ENCODE results near the gene HSPB1.
"Not testable (repeated sequence)": the region's sequence is repeated elsewhere in the genome, so short reads cannot be mapped to it uniquely, and the experiment has no call there.

Gene HSPB1

DNA sequence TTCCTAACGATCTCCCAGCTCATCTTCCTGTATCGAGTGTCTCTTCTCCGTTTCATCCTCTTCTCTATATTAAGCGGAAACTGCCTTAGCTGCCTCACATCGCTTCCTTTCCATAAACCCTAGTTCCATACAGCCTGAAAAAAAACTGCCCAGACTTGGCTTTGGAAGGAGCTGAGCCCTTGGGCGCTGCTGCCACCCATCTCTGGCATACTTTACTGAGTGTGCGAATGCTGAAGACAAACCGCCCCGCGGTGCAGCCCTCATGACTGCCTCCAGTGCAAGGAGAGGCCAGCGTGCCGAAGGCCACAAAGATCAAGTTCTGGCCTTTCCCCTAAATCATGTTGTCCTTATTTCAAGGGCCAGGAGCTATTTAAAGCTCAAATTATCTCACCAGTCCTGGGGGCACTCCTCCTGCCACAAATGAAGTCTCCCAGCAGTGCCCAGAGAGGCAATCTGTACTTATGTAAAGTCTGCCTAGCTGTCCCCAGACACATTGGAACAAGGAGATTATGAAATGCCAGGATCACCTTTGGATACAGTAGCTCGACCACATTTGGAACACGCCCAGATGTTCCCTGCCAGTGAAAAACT is 31.1 kb downstream of the HSPB1 start:
- ATAC-seq (no peak), DNase-seq (no peak)

DNA sequence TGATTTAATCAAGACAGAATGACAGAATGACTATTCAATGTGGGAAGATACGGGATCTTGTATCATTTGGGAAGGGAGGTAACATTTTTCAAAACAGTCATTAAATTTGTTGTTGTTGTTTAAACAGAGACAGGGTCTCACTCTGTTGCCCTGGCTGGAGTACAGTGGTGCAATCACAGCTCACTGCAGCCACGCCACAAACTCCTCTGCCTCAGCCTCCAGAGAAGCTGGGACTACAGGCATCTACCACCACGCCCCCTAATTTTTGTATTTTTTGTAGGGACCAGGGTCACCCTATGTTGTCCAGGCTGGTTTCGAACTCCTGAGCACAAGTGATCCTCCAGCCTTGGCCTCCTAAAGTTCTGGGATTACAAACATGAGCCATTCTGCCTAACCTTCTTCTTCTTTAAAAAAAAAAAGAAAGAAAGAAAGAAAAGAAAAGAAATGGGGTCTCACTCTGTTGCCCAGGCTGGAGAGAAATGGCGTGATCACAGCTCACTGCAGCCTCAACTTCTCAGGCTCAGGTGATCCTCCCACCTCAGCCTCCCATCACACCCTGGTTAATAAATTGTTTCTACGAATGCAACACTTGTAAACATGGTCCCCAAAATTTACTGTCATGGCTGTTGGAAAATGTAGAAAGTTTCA is 32.0 kb downstream of the HSPB1 start:
- no peak for DNase-seq
- no peak for ATAC-seq

DNA sequence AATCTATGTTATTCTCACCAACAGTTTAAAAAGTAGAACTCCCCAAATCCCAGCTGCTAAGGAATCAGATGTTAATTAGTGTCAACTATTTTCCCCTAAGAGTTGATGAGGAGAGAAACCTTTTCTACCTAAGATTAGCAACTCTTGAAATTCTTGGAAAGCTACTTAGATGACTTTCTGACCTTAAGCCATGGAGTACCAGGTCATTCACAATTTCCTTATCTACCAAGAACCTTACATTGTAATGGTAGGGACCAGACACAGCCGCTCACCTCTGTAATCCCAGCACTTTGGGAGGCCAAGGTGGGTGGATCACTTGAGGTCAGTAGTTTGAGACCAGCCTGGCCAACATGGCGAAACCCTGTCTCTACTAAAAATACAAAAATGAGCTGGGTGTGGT is 32.9 kb downstream of the HSPB1 start:
- DNase-seq, ATAC-seq: not testable (repeated sequence)

- no peak for DNase-seq
- ATAC-seq: no peak
Observed at GRCh38 chr7:76336094-76336493, 33.6 kb downstream of the HSPB1 start.

DNA sequence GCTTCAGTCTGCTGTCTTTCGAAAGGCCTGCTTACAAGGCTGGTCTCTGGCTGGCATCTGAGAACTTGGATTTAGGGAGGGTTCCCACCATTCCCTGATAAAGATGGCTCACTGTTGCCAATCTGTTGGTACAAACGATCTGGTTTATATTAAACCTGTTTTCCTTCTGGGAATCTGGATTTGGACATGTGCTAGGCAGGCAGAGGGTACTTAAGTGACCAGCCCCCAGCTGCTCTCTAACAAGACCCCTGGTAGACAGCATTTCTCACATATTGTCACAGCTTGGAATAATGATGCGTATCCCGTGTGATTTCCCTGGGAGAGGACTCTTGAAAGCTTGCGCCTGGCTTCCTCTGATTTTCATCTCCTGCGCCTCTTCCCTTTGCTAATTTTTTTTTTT is 34.7 kb downstream of the HSPB1 start:
- ATAC-seq (no peak), DNase-seq (no peak)

DNA sequence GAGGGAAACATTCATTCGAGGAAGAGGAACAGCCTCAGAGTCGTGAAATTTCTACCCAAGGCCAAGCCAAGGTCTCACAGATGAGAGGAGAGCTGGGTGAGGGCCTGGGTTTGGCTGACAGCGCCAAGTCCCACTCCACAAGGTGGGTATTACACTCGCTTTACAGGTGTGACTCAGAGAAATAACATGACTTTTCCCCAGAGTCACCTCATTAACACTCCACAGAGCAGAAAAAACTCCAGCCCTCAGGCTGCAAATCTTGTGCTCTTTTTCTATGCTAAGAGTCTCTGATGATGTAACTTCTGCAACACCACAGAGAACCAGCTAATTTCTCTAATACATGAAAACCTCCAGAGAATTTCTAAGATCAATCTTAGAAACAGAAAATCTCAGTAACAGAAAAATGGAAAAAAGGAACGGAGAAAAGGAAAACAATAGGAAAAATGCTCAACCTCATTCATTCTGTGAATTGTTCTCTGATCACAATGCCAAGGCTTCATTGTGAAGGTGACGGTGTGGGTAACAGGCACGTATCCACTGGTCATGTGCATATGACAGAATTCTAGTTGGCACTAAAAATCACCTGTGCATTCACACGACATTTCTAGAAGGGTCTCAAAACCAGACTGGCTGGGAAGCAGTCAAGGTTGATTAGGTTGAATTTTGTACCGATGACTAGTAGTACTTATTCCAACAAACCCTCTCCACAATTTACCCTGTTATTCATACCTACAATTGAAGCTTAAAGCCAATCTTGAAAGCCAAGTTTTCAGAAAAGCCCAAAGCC is 36.0 kb downstream of the HSPB1 start:
- ATAC-seq: no peak

DNA sequence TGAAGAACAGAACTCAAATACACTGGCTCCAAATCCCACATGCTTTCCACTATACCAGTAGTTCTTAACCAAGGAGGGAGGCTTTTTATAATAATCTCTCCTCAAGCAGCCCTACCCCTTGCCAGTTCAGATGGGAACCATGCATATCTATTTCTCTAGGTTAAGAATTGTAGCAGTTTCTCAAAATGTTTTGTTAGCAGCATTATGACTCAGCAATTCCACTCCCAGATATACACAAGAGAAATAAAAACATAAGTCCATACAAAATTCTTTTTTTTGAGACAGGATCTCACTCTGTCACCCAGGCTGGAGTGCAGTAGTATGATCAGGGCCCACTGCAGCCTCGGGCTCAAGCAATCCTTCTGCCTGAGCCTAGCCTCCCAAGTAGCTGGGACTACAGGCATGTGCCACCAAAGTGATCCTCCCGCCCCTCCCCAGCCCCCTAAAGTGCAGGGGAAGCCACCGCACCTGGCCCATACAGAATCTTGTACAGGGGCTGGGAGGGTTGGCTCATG is 38.2 kb downstream of the HSPB1 start:
- ATAC-seq (no peak), DNase-seq (no peak)

More for the DNA sequence above, 36.0 kb downstream of the HSPB1 start:
- DNase-seq: no peak

DNA sequence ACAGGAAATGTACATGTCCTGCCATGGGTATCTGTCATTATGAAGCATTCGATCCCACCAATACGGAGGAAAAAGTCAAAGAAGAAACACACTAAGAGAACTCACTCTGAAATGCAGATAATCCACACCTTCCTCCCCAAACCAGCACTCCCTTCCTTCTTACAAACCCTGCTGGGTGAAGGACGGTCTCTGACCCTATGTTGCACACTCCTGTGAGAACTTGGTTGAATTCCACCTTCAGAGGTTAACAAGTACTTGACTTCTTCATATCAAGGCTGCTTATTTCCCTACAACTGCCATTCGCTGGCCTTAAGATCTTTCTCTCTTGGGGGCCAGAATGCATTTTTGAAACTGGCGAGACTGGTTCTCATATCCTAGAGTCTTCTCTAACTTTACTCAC is 39.7 kb downstream of the HSPB1 start:
- ATAC-seq: no peak

DNA sequence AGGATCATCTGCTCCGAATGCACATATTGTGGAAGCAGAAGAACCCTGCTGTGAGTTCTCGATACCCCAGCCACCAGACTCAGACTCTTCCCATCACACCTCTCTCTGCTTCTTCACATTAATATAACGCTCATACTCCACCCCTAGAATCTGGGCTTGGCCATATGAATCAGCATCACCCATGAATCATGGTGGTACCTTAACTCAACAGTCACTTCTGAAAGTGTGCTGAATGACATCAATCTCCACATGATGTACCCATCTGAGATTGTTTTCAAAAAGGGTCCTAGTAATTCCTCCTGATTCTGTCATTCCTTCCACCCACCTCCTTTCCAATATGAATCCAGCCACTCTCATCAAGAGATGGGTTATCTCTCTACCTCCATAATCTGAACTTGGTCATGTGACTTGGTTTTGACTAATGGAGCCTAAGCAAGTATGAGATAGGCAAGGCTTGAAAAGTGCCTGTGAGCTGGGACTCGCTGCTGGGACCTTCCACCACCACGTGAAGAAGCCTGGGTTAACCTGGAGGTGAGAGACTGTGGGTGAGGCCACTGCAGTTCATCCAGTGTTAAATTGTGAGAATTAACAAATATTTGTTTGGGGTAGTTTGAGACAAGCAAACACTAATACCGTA is 40.9 kb downstream of the HSPB1 start:
- DNase-seq (no peak), ATAC-seq (peak; percentile 83)

More for the DNA sequence above, 39.7 kb downstream of the HSPB1 start:
- no peak for DNase-seq

- ATAC-seq: no peak
Observed at GRCh38 chr7:76343931-76344321, 41.5 kb downstream of the HSPB1 start.

GRCh38 chr7:76346097-76346496 is 43.6 kb downstream of the HSPB1 start:
- no peak for DNase-seq

More at GRCh38 chr7:76343931-76344321, 41.5 kb downstream of the HSPB1 start:
- DNase-seq: no peak

GRCh38 chr7:76346778-76347177 is 44.3 kb downstream of the HSPB1 start:
- no peak for ATAC-seq

More at GRCh38 chr7:76346097-76346496, 43.6 kb downstream of the HSPB1 start:
- ATAC-seq: no peak

GRCh38 chr7:76347710-76348109 is 45.2 kb downstream of the HSPB1 start:
- DNase-seq (no peak), ATAC-seq (no peak)

More at GRCh38 chr7:76346778-76347177, 44.3 kb downstream of the HSPB1 start:
- no peak for DNase-seq

GRCh38 chr7:76349313-76349885 is 46.9 kb downstream of the HSPB1 start:
- DNase-seq: no peak

GRCh38 chr7:76351372-76351771 is 48.9 kb downstream of the HSPB1 start:
- DNase-seq (no peak), ATAC-seq (no peak)

More at GRCh38 chr7:76349313-76349885, 46.9 kb downstream of the HSPB1 start:
- no peak for ATAC-seq

- DNase-seq (no peak), ATAC-seq (no peak)
Observed at GRCh38 chr7:76352193-76352592, 49.7 kb downstream of the HSPB1 start.

GRCh38 chr7:76353744-76354143 is 51.3 kb downstream of the HSPB1 start:
- ATAC-seq: no peak
- no peak for DNase-seq
